Mesendoderm (in vitro differentiated cells): Measurements from ENCODE around the gene CCDC141. TPM values are rescaled to one million over a fixed set of nuclear protein-coding genes. Genes with fewer than 3 reads are reported as not detected.
"Not testable (repeated sequence)": the region's sequence is repeated elsewhere in the genome, so short reads cannot be mapped to it uniquely, and the experiment has no call there.

Source experiments
- DNase-seq: peaks from one replicate; pipeline ENCODE4 v3.0.0; 2013
- H2AK5ac ChIP-seq: 2 replicates; pipeline ENCODE4 v1.6.1; 2013; ENCODE audit warnings: low read length, inconsistent platforms
- H2BK120ac ChIP-seq: 2 replicates; pipeline ENCODE4 v1.6.1; 2013; ENCODE audit warnings: low read depth, mild to moderate bottlenecking, low read length, moderate library complexity, mixed read lengths
- H2BK15ac ChIP-seq: replicated peaks from 2 replicates; pipeline ENCODE4 v1.6.1; 2013; ENCODE audit warnings: low read depth, mild to moderate bottlenecking, moderate library complexity
- H2BK5ac ChIP-seq: 2 replicates; pipeline ENCODE4 v1.6.1; 2013; ENCODE audit warnings: low read length, inconsistent platforms
- H3K18ac ChIP-seq: 2 replicates; pipeline ENCODE4 v1.6.1; 2013; ENCODE audit warnings: mild to moderate bottlenecking, low read length, mixed read lengths
- H3K23ac ChIP-seq: one replicate; pipeline ENCODE4 v1.6.1; 2013; ENCODE audit warnings: low read length
- H3K27ac ChIP-seq: 2 replicates; pipeline ENCODE4 v1.5.1; 2013; ENCODE audit warnings: low read depth, mild to moderate bottlenecking, inconsistent platforms, low read length, moderate library complexity
- H3K27me3 ChIP-seq: 2 replicates; pipeline ENCODE4 v1.6.1; 2013; ENCODE audit warnings: low read length, control low read depth, mild to moderate bottlenecking, inconsistent platforms; ENCODE audit not compliant: insufficient read depth, poor library complexity
- H3K36me3 ChIP-seq: 2 replicates; pipeline ENCODE4 v1.6.1; 2013; ENCODE audit warnings: low read length, inconsistent platforms; ENCODE audit not compliant: control insufficient read depth, insufficient read depth
- H3K4ac ChIP-seq: one replicate; pipeline ENCODE4 v1.6.1; 2013; ENCODE audit warnings: low read depth, mild to moderate bottlenecking, low read length, moderate library complexity
- H3K4me1 ChIP-seq: 2 replicates; pipeline ENCODE4 v1.6.1; 2013; ENCODE audit warnings: low read depth, low read length, inconsistent platforms; ENCODE audit not compliant: control insufficient read depth
- H3K4me2 ChIP-seq: 2 replicates; pipeline ENCODE4 v1.6.1; 2013; ENCODE audit warnings: low read length
- H3K4me3 ChIP-seq: 2 replicates; pipeline ENCODE4 v1.5.1; 2013; ENCODE audit warnings: mild to moderate bottlenecking, low read length
- H3K56ac ChIP-seq: one replicate; pipeline ENCODE4 v1.6.1; 2013; ENCODE audit warnings: low read length
- H3K79me1 ChIP-seq: 2 replicates; pipeline ENCODE4 v1.6.1; 2013; ENCODE audit warnings: low read length, inconsistent platforms
- H3K79me2 ChIP-seq: 2 replicates; pipeline ENCODE4 v1.6.1; 2013; ENCODE audit warnings: mild to moderate bottlenecking, low read length; ENCODE audit not compliant: control insufficient read depth, insufficient read depth
- H3K9ac ChIP-seq: 2 replicates; pipeline ENCODE4 v1.6.1; 2013; ENCODE audit warnings: low read length, inconsistent platforms
- H4K5ac ChIP-seq: one replicate; pipeline ENCODE4 v1.6.1; 2013; ENCODE audit warnings: low read length
- H4K8ac ChIP-seq: one replicate; pipeline ENCODE4 v1.6.1; 2013; ENCODE audit warnings: low read depth, mild to moderate bottlenecking, control low read depth, low read length, moderate library complexity
- WGBS: extraction: QIAGEN DNeasy Blood & Tissue Kit; methylation state at CpG from one replicate; pipeline ENCODE4 v1.1.7; 2013; ENCODE audit warnings: low lambda C conversion rate, missing lambda C conversion rate; ENCODE audit not compliant: insufficient coverage; ENCODE audit errors: extremely low coverage; 5-methylcytosine and 5-hydroxymethylcytosine counted together
- polyA plus RNA-seq, 2 experiments: library from polyadenylated mRNA; stranded (reverse); fragments of 200-250 nt; gene quantifications; one replicate each; pipeline ENCODE4 v1.2.3, GENCODE V29; 2013

Gene CCDC141
- 1.2 TPM for polyA plus RNA-seq (2013, experiment 1 of 2)
- polyA plus RNA-seq (2013, experiment 2 of 2): 1.1 TPM

GRCh38 chr2:179049546-179050311, at the start of gene CCDC141:
TSS of gene CCDC141 (minus strand) at chr2:179050137. CDS start at chr2:179049941, 196 bp downstream.
- Histone ChIP-seq H2BK5ac (peak within 1 kb of the TSS; percentile 88), H4K5ac (peak within 1 kb of the TSS; percentile 61), H3K56ac (peak within 1 kb of the TSS; percentile 77), H3K4me2 (peak within 1 kb of the TSS; percentile 5), H3K27ac (peak within 1 kb of the TSS; percentile 78), H3K36me3 (no peaks in the 10 kb centered on the region), H3K4me3 (no peak within 1 kb of the TSS), H3K9ac (peak within 1 kb of the TSS; percentile 47), H2BK15ac (no peak within 1 kb of the TSS), H3K18ac (peak within 1 kb of the TSS; percentile 95), H3K79me1 (no peaks in the 10 kb centered on the region), H2BK120ac (peak within 1 kb of the TSS; percentile 79), H2AK5ac (peak within 1 kb of the TSS; percentile 51), H3K4me1 (peaks cover 10% of the 10 kb centered on the region), H4K8ac (no peak within 1 kb of the TSS), H3K4ac (peak within 1 kb of the TSS; percentile 79), H3K79me2 (no peaks in the 10 kb centered on the region), H3K27me3 (no peaks in the 10 kb centered on the region), H3K23ac (peak within 1 kb of the TSS; percentile 67)
- no CpG with 5 or more reads among the region's 12 CpGs for WGBS
- peak; percentile 84 for DNase-seq

- Histone ChIP-seq H3K18ac (no peak overlapping the region), H3K4me2 (no peak overlapping the region), H3K27ac (no peak overlapping the region), H4K5ac (no peak overlapping the region), H3K4me1 (no peaks in the 10 kb centered on the region), H3K23ac (no peak overlapping the region), H3K79me2 (no peaks in the 10 kb centered on the region), H4K8ac (no peak overlapping the region), H3K4me3 (no peak overlapping the region), H3K79me1 (no peaks in the 10 kb centered on the region), H3K9ac (no peak overlapping the region), H3K56ac (no peak overlapping the region), H3K36me3 (no peaks in the 10 kb centered on the region), H2BK15ac (no peak overlapping the region), H3K27me3 (no peaks in the 10 kb centered on the region), H3K4ac (no peak overlapping the region), H2AK5ac (no peak overlapping the region), H2BK120ac (no peak overlapping the region), H2BK5ac (no peak overlapping the region)
- no CpG with 5 or more reads among the region's 4 CpGs for WGBS
- DNase-seq: no peak
Measured at GRCh38 chr2:179098080-179098689, 48.2 kb upstream of the CCDC141 start.

- Histone ChIP-seq H3K9ac (no peak overlapping the region), H3K36me3 (no peaks in the 10 kb centered on the region), H3K56ac (no peak overlapping the region), H3K79me2 (no peaks in the 10 kb centered on the region), H3K4me3 (no peak overlapping the region), H4K8ac (no peak overlapping the region), H3K4ac (no peak overlapping the region), H3K23ac (no peak overlapping the region), H2BK120ac (no peak overlapping the region), H3K18ac (no peak overlapping the region), H4K5ac (no peak overlapping the region), H2BK5ac (no peak overlapping the region), H3K27me3 (no peaks in the 10 kb centered on the region), H2AK5ac (no peak overlapping the region), H3K79me1 (no peaks in the 10 kb centered on the region), H3K27ac (no peak overlapping the region), H2BK15ac (no peak overlapping the region), H3K4me1 (no peaks in the 10 kb centered on the region), H3K4me2 (no peak overlapping the region)
- no peak for DNase-seq
- WGBS: no CpG with 5 or more reads among the region's 1 CpG
Measured at GRCh38 chr2:179097131-179097530, 47.2 kb upstream of the CCDC141 start.

GRCh38 chr2:179096090-179096489, 46.2 kb upstream of the CCDC141 start:
- no peak overlapping the region for H3K4me2 ChIP-seq
- no peaks in the 10 kb centered on the region for H3K4me1 ChIP-seq
- no peak overlapping the region for H3K9ac ChIP-seq
- H2BK120ac ChIP-seq: no peak overlapping the region
- no peak overlapping the region for H3K4ac ChIP-seq
- no peak overlapping the region for H3K23ac ChIP-seq
- H3K18ac ChIP-seq: no peak overlapping the region
- H2AK5ac ChIP-seq: no peak overlapping the region
- no peak overlapping the region for H4K8ac ChIP-seq
- no peak overlapping the region for H2BK5ac ChIP-seq
- H3K27ac ChIP-seq: no peak overlapping the region
- no peaks in the 10 kb centered on the region for H3K79me1 ChIP-seq
- H3K4me3 ChIP-seq: no peak overlapping the region
- no peak overlapping the region for H2BK15ac ChIP-seq
- H3K36me3 ChIP-seq: no peaks in the 10 kb centered on the region
- no peak overlapping the region for H4K5ac ChIP-seq
- H3K79me2 ChIP-seq: no peaks in the 10 kb centered on the region
- peak; percentile 53 for DNase-seq
- no peaks in the 10 kb centered on the region for H3K27me3 ChIP-seq
- WGBS: no CpG with 5 or more reads among the region's 3 CpGs
- no peak overlapping the region for H3K56ac ChIP-seq

- not testable (repeated sequence) for H3K56ac ChIP-seq, H3K36me3 ChIP-seq, H2AK5ac ChIP-seq, H4K5ac ChIP-seq, H2BK15ac ChIP-seq, H3K4ac ChIP-seq, H3K4me1 ChIP-seq, H2BK120ac ChIP-seq, H3K4me3 ChIP-seq, DNase-seq, H3K27me3 ChIP-seq, H3K79me2 ChIP-seq, H4K8ac ChIP-seq, H3K27ac ChIP-seq, H3K23ac ChIP-seq, H3K79me1 ChIP-seq, H3K18ac ChIP-seq, H3K9ac ChIP-seq, H2BK5ac ChIP-seq, H3K4me2 ChIP-seq
- no CpG with 5 or more reads among the region's 4 CpGs for WGBS
Measured at GRCh38 chr2:179092912-179093311, 43.0 kb upstream of the CCDC141 start.
